OCI-LY1 (cell line): ENCODE data around the gene UCP1.

ENCODE experiments used
- H2AFZ ChIP-seq: fragments of 200-600 bp; sonication (generic), shearing (Covaris generic); 2 replicates; pipeline ENCODE4 v1.6.0; 2014; ENCODE audit warnings: antibody characterized with exemption, mild to moderate bottlenecking, low read length
- H3F3A ChIP-seq: fragments of 200-600 bp; sonication (generic), shearing (Covaris generic); 2 replicates; pipeline ENCODE4 v1.6.0; 2014; ENCODE audit warnings: mild to moderate bottlenecking, antibody characterized with exemption, low read length, moderate library complexity; ENCODE audit not compliant: insufficient read depth
- H3K27ac ChIP-seq: fragments of 200-600 bp; sonication (generic); 2 replicates; pipeline ENCODE4 v1.5.1; 2014; ENCODE audit warnings: low read length, mixed run types, mild to moderate bottlenecking, low read depth; ENCODE audit not compliant: poor library complexity, severe bottlenecking
- H3K27me3 ChIP-seq: fragments of 200-600 bp; sonication (generic); 2 replicates; pipeline ENCODE4 v1.6.0; 2014; ENCODE audit warnings: antibody characterized with exemption, mild to moderate bottlenecking, low read length, moderate library complexity; ENCODE audit not compliant: insufficient read depth
- H3K36me3 ChIP-seq: fragments of 200-600 bp; sonication (generic); 2 replicates; pipeline ENCODE4 v1.6.1; 2014; ENCODE audit warnings: mild to moderate bottlenecking, antibody characterized with exemption, low read length, moderate library complexity, mixed read lengths; ENCODE audit not compliant: insufficient read depth
- H3K4me1 ChIP-seq: fragments of 200-600 bp; sonication (generic); 2 replicates; pipeline ENCODE4 v1.5.1; 2014; ENCODE audit warnings: mild to moderate bottlenecking, low read length, moderate library complexity; ENCODE audit not compliant: insufficient read depth, severe bottlenecking
- H3K4me2 ChIP-seq: fragments of 200-600 bp; sonication (generic), shearing (Covaris generic); 2 replicates; pipeline ENCODE4 v1.6.1; 2014; ENCODE audit warnings: low read length
- H3K4me3 ChIP-seq: fragments of 200-600 bp; sonication (generic); 2 replicates; pipeline ENCODE4 v1.5.1; 2014; ENCODE audit warnings: low read length, low read depth, mild to moderate bottlenecking, mixed read lengths; ENCODE audit not compliant: poor library complexity, severe bottlenecking
- H3K79me2 ChIP-seq: fragments of 200-600 bp; shearing (Covaris generic); 2 replicates; pipeline ENCODE4 v1.6.1; 2016; ENCODE audit warnings: mixed run types, low read length, mixed read lengths; ENCODE audit not compliant: insufficient read depth
- H3K9ac ChIP-seq: fragments of 200-600 bp; sonication (generic), shearing (Covaris generic); 2 replicates; pipeline ENCODE4 v1.6.1; 2014; ENCODE audit warnings: mild to moderate bottlenecking, low read length, mixed read lengths
- H3K9me2 ChIP-seq: fragments of 200-600 bp; sonication (generic), shearing (Covaris generic); 2 replicates; pipeline ENCODE4 v1.6.1; 2014; ENCODE audit warnings: low read depth, mild to moderate bottlenecking, low read length, mixed read lengths
- H3K9me3 ChIP-seq: fragments of 200-600 bp; shearing (Covaris generic); 2 replicates; pipeline ENCODE4 v1.6.1; 2014; ENCODE audit warnings: low read length, mixed read lengths
- H4K20me1 ChIP-seq: fragments of 200-600 bp; sonication (generic), shearing (Covaris generic); 2 replicates; pipeline ENCODE4 v1.6.0; 2016; ENCODE audit warnings: mild to moderate bottlenecking, low read length; ENCODE audit not compliant: insufficient read depth
- EZH2 ChIP-seq: fragments of 200-600 bp; sonication (generic), shearing (Covaris generic); IDR thresholded peaks from 2 replicates; pipeline ENCODE4 v1.8.0; 2017; ENCODE audit warnings: borderline replicate concordance, mixed run types, mild to moderate bottlenecking, antibody characterized with exemption, low read length, moderate library complexity, mixed read lengths
- TF ChIP-seq, protein P1 (sequence below): fragments of 200-600 bp; sonication (generic), shearing (Covaris generic); IDR thresholded peaks from 2 replicates; pipeline ENCODE4 v1.5.1; 2017; ENCODE audit warnings: mild to moderate bottlenecking, antibody characterized with exemption, low read length, moderate library complexity, mixed read lengths

UCP1 gene

DNA sequence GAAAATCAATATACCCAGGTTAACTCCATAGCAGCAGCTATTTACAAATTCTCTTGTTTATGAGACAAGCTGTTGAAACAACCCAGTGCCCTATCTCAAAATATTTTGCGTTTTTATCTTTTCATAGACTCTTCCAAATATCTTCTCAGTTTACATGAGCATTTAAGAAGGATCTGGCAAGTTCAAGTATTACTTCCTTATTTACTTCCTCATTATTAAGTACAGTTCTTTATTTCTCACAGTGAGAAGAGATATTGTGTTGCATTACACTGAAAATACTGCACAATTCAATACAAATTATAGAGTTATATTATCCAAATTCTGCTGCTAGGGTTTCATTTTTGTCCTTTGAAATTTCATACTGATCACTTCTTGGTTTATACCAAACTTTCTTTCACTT lies 43.6 kb upstream of the UCP1 start:
- Histone ChIP-seq H3K4me2 (no peak overlapping the region), H3K9me2 (no peaks in the 10 kb centered on the region), H3K36me3 (no peaks in the 10 kb centered on the region), H3K4me1 (no peaks in the 10 kb centered on the region), H3K27ac (no peak overlapping the region), H3K79me2 (no peaks in the 10 kb centered on the region), H3F3A (no peaks in the 10 kb centered on the region), H2AFZ (no peak overlapping the region), H3K9me3 (no peaks in the 10 kb centered on the region), H3K27me3 (no peaks in the 10 kb centered on the region), H3K9ac (no peak overlapping the region), H4K20me1 (no peaks in the 10 kb centered on the region), H3K4me3 (no peak overlapping the region)
- TF ChIP-seq EZH2 = no peak
- TF ChIP-seq, protein P1, sequence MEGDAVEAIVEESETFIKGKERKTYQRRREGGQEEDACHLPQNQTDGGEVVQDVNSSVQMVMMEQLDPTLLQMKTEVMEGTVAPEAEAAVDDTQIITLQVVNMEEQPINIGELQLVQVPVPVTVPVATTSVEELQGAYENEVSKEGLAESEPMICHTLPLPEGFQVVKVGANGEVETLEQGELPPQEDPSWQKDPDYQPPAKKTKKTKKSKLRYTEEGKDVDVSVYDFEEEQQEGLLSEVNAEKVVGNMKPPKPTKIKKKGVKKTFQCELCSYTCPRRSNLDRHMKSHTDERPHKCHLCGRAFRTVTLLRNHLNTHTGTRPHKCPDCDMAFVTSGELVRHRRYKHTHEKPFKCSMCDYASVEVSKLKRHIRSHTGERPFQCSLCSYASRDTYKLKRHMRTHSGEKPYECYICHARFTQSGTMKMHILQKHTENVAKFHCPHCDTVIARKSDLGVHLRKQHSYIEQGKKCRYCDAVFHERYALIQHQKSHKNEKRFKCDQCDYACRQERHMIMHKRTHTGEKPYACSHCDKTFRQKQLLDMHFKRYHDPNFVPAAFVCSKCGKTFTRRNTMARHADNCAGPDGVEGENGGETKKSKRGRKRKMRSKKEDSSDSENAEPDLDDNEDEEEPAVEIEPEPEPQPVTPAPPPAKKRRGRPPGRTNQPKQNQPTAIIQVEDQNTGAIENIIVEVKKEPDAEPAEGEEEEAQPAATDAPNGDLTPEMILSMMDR = no peak

DNA sequence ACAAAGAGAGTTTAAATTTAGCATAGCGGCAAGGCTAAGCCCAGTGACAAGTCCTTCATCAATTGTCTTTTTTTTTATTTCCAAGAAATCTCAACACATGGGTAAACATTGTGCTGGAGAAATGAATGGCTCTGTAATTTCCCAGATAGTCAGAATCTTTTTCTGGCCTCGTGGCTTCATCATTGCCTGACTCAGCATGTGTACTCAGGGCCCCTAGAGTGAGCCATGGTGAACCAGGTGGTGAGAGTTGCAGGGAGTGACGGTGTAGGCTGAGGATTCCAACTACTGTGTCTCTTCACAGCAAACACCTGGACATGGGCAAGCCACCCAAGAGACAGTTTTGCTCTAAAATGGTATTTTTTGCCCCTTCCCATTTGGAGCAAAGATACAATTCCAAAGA lies 43.1 kb upstream of the UCP1 start:
- H3K4me3 ChIP-seq = no peak overlapping the region
- no peak overlapping the region for H3K27ac ChIP-seq
- no peaks in the 10 kb centered on the region for H3K9me3 ChIP-seq
- no peaks in the 10 kb centered on the region for H3K79me2 ChIP-seq
- H3K9me2 ChIP-seq = no peaks in the 10 kb centered on the region
- TF ChIP-seq, protein P1 = no peak
- TF ChIP-seq EZH2 = no peak
- H2AFZ ChIP-seq = no peak overlapping the region
- no peaks in the 10 kb centered on the region for H4K20me1 ChIP-seq
- no peaks in the 10 kb centered on the region for H3K27me3 ChIP-seq
- no peaks in the 10 kb centered on the region for H3F3A ChIP-seq
- no peak overlapping the region for H3K4me2 ChIP-seq
- H3K4me1 ChIP-seq = no peaks in the 10 kb centered on the region
- no peak overlapping the region for H3K9ac ChIP-seq
- no peaks in the 10 kb centered on the region for H3K36me3 ChIP-seq

DNA sequence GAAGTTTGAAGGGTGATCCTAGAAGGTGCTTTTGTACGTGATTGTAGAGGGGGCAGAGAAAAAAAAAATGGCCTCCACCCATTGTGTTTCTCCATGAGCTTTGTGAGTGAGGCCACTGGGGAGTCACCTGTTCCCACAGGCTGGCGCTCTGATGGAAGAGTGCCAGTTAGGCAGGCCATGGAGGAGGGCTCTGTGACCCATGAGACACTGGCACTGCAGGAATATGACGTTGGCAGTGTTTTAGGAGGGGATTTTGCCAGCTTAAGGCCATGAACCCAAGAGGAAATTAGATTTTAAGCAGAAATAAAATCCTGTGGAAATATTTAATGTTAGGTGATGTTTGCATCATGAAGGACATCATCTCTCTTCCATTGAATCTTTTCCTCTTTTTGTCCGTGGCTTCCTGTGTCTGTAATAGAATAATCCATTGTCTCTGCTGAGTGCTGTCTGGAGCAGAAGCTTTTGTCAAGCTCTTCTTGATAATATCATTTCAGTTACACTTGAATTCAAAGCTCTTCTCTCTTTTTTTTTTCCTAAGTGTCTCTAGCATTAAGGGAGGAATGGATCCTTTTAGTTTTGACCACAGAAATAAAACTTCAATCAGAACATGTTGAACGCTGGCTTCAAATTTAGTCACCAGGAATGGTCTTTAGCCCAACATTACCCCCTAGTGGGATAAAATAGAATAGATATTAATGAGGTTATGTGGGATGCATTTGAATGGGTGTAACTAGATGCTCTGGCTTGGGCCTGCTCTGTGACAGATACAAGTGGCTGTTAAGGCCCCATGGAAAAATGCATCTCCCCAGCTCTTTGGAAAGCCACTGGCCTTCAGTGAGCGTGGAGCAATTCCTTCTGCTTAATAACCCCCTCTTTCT lies 41.0 kb upstream of the UCP1 start:
- no peak overlapping the region for H3K9ac ChIP-seq
- no peaks in the 10 kb centered on the region for H4K20me1 ChIP-seq
- H3K4me1 ChIP-seq = no peaks in the 10 kb centered on the region
- H3K9me2 ChIP-seq = no peaks in the 10 kb centered on the region
- no peaks in the 10 kb centered on the region for H3K36me3 ChIP-seq
- TF ChIP-seq, protein P1 = peak; percentile 52
- TF ChIP-seq EZH2 = no peak
- no peak overlapping the region for H2AFZ ChIP-seq
- no peaks in the 10 kb centered on the region for H3K9me3 ChIP-seq
- no peak overlapping the region for H3K27ac ChIP-seq
- no peak overlapping the region for H3K4me3 ChIP-seq
- no peak overlapping the region for H3K4me2 ChIP-seq
- H3F3A ChIP-seq = no peaks in the 10 kb centered on the region
- H3K79me2 ChIP-seq = no peaks in the 10 kb centered on the region
- no peaks in the 10 kb centered on the region for H3K27me3 ChIP-seq
